Large intestine (tissue), 3 donors: ENCODE data around the gene FSIP1. TPM values are rescaled to one million over a fixed set of nuclear protein-coding genes. Genes with fewer than 3 reads are reported as not detected.
A peak's percentile ranks its signal among the peaks of the same experiment; 100 is the strongest.

ENCODE experiments used
- DNase-seq, 2 donors: peaks; one replicate each; pipeline versions ENCODE4 v3.0.0 to v3.0.0-alpha.2; 2013
- H3K27ac ChIP-seq: one replicate; pipeline ENCODE4 v1.5.1; 2013; ENCODE audit warnings: low read length
- H3K27me3 ChIP-seq: 2 replicates; pipeline ENCODE4 v1.6.1; 2013; ENCODE audit warnings: low read length; ENCODE audit not compliant: control insufficient read depth, insufficient read depth
- H3K36me3 ChIP-seq: 2 replicates; pipeline ENCODE4 v1.6.1; 2013; ENCODE audit warnings: low read length; ENCODE audit not compliant: control insufficient read depth, insufficient read depth
- H3K4me1 ChIP-seq: one replicate; pipeline ENCODE4 v1.6.1; 2013; ENCODE audit warnings: low read length; ENCODE audit not compliant: control insufficient read depth, insufficient read depth
- H3K4me3 ChIP-seq: one replicate; pipeline ENCODE4 v1.5.1; 2013; ENCODE audit warnings: low read length
- H3K9me3 ChIP-seq: one replicate; pipeline ENCODE4 v1.6.1; 2013; ENCODE audit warnings: mild to moderate bottlenecking, low read depth, low read length, moderate library complexity; ENCODE audit not compliant: control insufficient read depth
- WGBS: methylation state at CpG from one replicate; pipeline ENCODE4 v1.1.5; 2013; ENCODE audit warnings: low lambda C conversion rate; ENCODE audit not compliant: insufficient coverage; 5-methylcytosine and 5-hydroxymethylcytosine counted together
- polyA plus RNA-seq: library from polyadenylated mRNA; unstranded; fragments of 120-200 nt; gene quantifications from one replicate; pipeline ENCODE4 v1.2.1, GENCODE V29; 2013

FSIP1 gene
- polyA plus RNA-seq, 1 donor = 0.78 TPM

- Histone ChIP-seq H3K4me3 (no peak overlapping the region), H3K36me3 (no peaks in the 10 kb centered on the region), H3K9me3 (no peaks in the 10 kb centered on the region), H3K27me3 (no peaks in the 10 kb centered on the region), H3K27ac (no peak overlapping the region), H3K4me1 (no peaks in the 10 kb centered on the region)
- no peak for DNase-seq
- WGBS = no CpG with 5 or more reads among the region's 3 CpGs
Observed at GRCh38 chr15:39640665-39641064, 142.0 kb downstream of the FSIP1 start.

DNA sequence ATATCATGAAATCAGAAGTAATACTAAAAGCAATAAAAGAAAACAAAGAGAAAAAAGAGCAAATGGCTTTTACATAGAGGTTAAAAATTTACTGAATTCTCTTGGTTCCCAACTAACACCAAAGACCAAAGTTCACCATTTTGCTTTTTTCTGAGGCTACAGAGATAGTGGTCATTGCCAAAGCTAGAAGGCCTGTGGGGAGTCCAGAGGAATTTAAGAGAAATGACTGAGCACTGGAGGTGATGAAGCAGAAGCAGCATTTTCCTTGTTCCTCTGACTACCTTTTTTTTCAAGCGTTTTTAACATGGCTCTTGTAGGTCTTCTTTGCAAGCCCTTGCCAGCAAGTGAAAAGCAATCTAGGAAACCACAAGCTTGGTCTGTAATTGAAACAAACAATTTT lies 143.6 kb downstream of the FSIP1 start:
- WGBS = 60% methylated on average over 1 of the region's 1 CpG
- Histone ChIP-seq H3K4me3 (no peak overlapping the region), H3K4me1 (no peaks in the 10 kb centered on the region), H3K27me3 (no peaks in the 10 kb centered on the region), H3K36me3 (no peaks in the 10 kb centered on the region), H3K9me3 (no peaks in the 10 kb centered on the region), H3K27ac (no peak overlapping the region)
- DNase-seq = no peak

DNA sequence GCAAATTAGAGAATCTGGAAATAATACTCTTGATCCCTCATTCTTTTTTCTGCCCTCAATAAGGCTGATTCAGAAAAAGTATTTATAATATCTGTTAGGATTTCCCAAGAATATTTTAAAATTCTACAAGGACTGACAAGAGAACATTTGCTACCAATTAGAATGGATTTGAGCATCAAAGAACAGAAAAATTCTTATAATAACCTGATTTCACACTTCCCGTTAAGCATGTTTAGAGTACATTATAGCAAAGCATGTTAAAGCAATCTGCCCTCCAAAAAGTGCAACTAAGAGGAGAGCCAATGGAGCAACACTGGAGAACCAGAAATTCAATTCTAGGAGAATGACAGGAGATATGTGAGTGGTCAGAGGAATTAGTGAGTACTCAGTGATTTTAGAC lies 144.6 kb downstream of the FSIP1 start:
- H3K27me3 ChIP-seq = no peaks in the 10 kb centered on the region
- no peak overlapping the region for H3K4me3 ChIP-seq
- H3K27ac ChIP-seq = no peak overlapping the region
- no peaks in the 10 kb centered on the region for H3K9me3 ChIP-seq
- H3K4me1 ChIP-seq = no peaks in the 10 kb centered on the region
- no peak for DNase-seq
- WGBS = 100% methylated on average over 1 of the region's 1 CpG
- no peaks in the 10 kb centered on the region for H3K36me3 ChIP-seq

GRCh38 chr15:39631357-39631756 lies 151.3 kb downstream of the FSIP1 start:
- no peak overlapping the region for H3K4me3 ChIP-seq
- no peak overlapping the region for H3K27ac ChIP-seq
- H3K27me3 ChIP-seq = no peaks in the 10 kb centered on the region
- no peaks in the 10 kb centered on the region for H3K36me3 ChIP-seq
- DNase-seq = no peak
- no CpG with 5 or more reads among the region's 3 CpGs for WGBS
- no peaks in the 10 kb centered on the region for H3K9me3 ChIP-seq
- peaks cover 14% of the 10 kb centered on the region for H3K4me1 ChIP-seq

- Histone ChIP-seq H3K9me3 (peaks cover 2% of the 10 kb centered on the region), H3K27me3 (no peaks in the 10 kb centered on the region), H3K36me3 (no peaks in the 10 kb centered on the region), H3K27ac (peak overlapping the region; percentile 68), H3K4me3 (no peak overlapping the region), H3K4me1 (peaks cover 26% of the 10 kb centered on the region)
- 100% methylated on average over 1 of the region's 3 CpGs for WGBS
- DNase-seq = no peak
Observed at GRCh38 chr15:39629906-39630305, 152.7 kb downstream of the FSIP1 start.

DNA sequence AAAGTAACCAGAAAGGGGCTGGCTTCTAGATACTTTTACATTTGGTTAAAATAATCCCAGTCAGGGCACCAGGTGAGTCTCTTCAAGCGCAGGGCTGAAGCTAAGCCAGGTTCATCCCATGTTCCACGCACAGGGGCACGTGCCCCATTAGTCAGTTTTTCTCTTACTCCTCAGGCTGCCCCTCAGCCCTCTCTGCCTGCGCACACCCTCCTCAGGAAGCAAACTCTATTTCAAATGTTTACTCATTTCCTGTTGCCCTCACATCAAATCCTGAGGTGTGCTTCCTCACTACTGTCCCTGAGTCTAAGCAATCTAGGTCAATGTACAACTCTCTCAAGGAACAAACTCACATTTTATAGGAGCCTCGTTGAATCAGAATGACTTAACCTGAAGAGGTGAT lies 153.3 kb downstream of the FSIP1 start:
- Histone ChIP-seq H3K27ac (peak overlapping the region; percentile 68), H3K4me3 (no peak overlapping the region), H3K4me1 (peaks cover 30% of the 10 kb centered on the region), H3K27me3 (no peaks in the 10 kb centered on the region), H3K9me3 (peaks cover 3% of the 10 kb centered on the region), H3K36me3 (no peaks in the 10 kb centered on the region)
- peak; percentile 54 to 77 for DNase-seq
- no CpG with 5 or more reads among the region's 5 CpGs for WGBS

DNA sequence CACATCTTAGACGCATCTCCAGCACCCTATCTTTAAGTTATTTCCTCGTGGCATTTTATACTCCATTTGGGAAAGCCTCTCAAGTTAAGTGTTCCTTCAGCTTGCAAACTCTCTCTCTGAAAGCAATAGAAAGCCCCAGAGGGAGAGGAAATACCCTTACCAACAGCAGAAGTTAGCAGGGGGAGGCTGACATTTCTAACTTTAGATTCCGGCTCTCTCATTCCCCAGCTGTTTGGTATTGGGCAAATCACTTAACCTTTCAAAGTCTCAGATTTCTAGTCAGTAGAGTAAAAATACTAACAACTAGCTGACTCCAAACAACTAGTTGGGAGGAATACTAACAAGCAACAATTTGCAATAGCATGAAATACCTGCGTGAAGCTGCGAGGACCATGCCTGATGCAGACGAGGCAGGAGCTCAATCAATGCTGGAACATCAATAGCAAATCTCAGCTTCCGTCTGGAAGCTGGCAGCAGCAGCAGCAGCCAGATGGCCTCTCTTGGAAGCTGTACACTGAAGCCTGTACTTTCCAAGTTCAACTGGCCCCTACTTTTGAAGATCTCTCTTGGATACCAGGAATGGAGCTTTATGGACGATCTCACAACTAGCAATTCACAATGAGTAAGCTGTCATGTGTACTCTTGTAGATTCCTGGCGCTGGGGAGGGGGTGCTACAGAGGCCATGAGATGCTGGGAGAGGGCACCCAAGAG lies 153.9 kb downstream of the FSIP1 start:
- H3K4me1 ChIP-seq = peaks cover 36% of the 10 kb centered on the region

DNA sequence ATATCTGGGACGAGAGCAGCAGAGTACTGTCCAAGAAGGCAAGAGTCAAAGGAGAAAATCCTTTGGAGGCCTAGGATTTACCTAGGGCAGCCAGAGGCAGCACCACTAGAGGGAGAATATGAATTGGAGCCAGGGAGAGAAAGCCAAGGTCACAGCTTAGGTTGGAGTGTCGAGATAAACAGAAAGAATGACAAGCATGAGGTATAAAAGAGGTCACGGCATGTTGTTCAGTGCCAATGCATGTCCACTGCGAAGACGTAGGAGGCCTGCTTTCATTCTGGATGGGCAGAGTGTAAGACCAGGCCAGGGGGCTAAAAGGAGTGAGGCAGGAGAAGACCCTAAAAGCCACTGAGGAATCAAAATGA lies 154.5 kb downstream of the FSIP1 start:
- Histone ChIP-seq H3K4me3 (no peak overlapping the region), H3K36me3 (no peaks in the 10 kb centered on the region), H3K9me3 (peaks cover 3% of the 10 kb centered on the region), H3K27me3 (no peaks in the 10 kb centered on the region), H3K4me1 (peaks cover 40% of the 10 kb centered on the region), H3K27ac (no peak overlapping the region)
- WGBS = 100% methylated on average over 1 of the region's 5 CpGs
- DNase-seq = peak in 1 of 2 donors; percentile 12

More for the DNA sequence above, 153.9 kb downstream of the FSIP1 start:
- peaks cover 3% of the 10 kb centered on the region for H3K9me3 ChIP-seq
- 100% methylated on average over 2 of the region's 9 CpGs for WGBS
- DNase-seq = no peak
- H3K36me3 ChIP-seq = no peaks in the 10 kb centered on the region
- H3K27ac ChIP-seq = peak overlapping the region; percentile 68
- H3K27me3 ChIP-seq = no peaks in the 10 kb centered on the region
- H3K4me3 ChIP-seq = no peak overlapping the region

DNA sequence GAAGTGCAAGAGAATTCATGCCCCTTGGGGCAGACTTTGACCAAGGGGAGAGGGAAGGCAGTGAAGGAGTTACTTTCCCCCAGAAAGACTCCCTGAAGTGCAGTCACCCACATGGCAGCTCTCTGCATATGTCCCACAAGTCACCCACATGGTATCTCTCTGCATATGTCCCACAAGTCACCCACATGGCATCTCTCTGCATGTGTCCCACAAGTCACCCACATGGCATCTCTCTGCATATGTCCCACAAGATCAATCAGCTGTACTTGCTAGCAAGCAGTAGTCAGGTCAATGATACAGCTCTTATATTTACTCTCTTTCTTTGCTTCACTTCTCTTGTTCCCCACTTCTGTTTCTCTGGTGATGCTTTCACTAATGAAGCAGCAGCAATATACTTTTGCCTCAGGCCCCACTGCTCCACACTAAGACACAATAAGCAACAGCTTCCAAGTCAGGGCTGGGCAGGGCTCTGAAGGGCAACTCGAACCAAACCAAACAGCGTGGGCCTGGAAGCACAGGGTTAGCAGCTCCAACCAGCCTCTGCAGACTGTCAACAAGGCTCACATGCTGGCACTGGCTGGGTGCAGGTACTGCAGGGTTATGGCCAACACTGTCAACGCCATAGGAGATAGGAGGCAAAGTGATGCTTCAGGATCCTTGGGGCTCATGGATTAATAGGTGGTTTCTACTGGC lies 155.0 kb downstream of the FSIP1 start:
- H3K4me3 ChIP-seq = no peak overlapping the region
- no peak for DNase-seq
- no peaks in the 10 kb centered on the region for H3K36me3 ChIP-seq
- no peak overlapping the region for H3K27ac ChIP-seq
- H3K9me3 ChIP-seq = peaks cover 3% of the 10 kb centered on the region
- H3K27me3 ChIP-seq = no peaks in the 10 kb centered on the region
- WGBS = no CpG with 5 or more reads among the region's 3 CpGs
- peaks cover 44% of the 10 kb centered on the region for H3K4me1 ChIP-seq

DNA sequence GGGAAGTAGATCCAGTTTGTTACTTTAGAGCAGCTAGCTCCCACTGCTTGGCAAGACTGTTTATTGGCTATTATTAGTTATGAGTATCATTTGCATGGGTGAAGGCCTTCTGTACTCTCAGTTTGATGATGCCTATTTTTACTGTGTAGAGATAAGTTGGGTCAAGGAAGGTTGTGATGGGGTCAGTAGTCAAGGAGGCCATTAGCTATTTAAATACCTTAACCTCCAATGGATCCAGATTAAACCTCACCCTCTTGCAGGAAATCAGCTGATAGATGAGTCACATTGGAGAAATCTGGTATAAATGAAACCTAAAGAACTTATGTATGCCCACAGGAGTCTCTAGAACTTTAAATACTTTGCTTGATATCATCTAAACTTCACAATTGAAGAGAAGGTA lies 156.8 kb downstream of the FSIP1 start:
- H3K27me3 ChIP-seq = no peaks in the 10 kb centered on the region
- peaks cover 3% of the 10 kb centered on the region for H3K9me3 ChIP-seq
- no peak overlapping the region for H3K4me3 ChIP-seq
- no peaks in the 10 kb centered on the region for H3K36me3 ChIP-seq
- peaks cover 53% of the 10 kb centered on the region for H3K4me1 ChIP-seq
- peak in 1 of 2 donors; percentile 30 for DNase-seq
- peak overlapping the region; percentile 70 for H3K27ac ChIP-seq

GRCh38 chr15:39625451-39625850 lies 157.2 kb downstream of the FSIP1 start:
- Histone ChIP-seq H3K27ac (peak overlapping the region; percentile 70), H3K4me3 (no peak overlapping the region), H3K4me1 (peaks cover 53% of the 10 kb centered on the region), H3K36me3 (no peaks in the 10 kb centered on the region), H3K9me3 (peaks cover 3% of the 10 kb centered on the region), H3K27me3 (no peaks in the 10 kb centered on the region)
- DNase-seq = peak in 1 of 2 donors; percentile 43
- WGBS = no CpG with 5 or more reads among the region's 4 CpGs
